ENCODE results near the gene SYNJ2.

Gene SYNJ2

GRCh38 chr6:158048589-158048988, 66.9 kb downstream of the SYNJ2 start:
- TF ChIP-seq CTCF (IDR thresholded peaks at IDR 0.05; ENCODE audit: control insufficient read depth, insufficient read depth, low read depth, low read length, missing control alignments), result no peak
- DNase-seq (ENCODE audit: low read depth), result no peak
- H3K4me3 ChIP-seq (ENCODE audit: control insufficient read depth, low read depth, low read length), result no peak overlapping the region

- H3K4me3 ChIP-seq (ENCODE audit: control insufficient read depth, low read depth, low read length), result no peak overlapping the region
- DNase-seq (ENCODE audit: low read depth), result no peak
- no peak for TF ChIP-seq CTCF (IDR thresholded peaks at IDR 0.05; ENCODE audit: control insufficient read depth, insufficient read depth, low read depth, low read length, missing control alignments)
Observed at GRCh38 chr6:158049055-158050028, 67.7 kb downstream of the SYNJ2 start.

- no peak for DNase-seq (ENCODE audit: low read depth)
- TF ChIP-seq CTCF (IDR thresholded peaks at IDR 0.05; ENCODE audit: control insufficient read depth, insufficient read depth, low read depth, low read length, missing control alignments), result no peak
- H3K4me3 ChIP-seq (ENCODE audit: control insufficient read depth, low read depth, low read length), result no peak overlapping the region
Observed at GRCh38 chr6:158050107-158050735, 68.6 kb downstream of the SYNJ2 start.

GRCh38 chr6:158050955-158051354, 69.3 kb downstream of the SYNJ2 start:
- no peak overlapping the region for H3K4me3 ChIP-seq (ENCODE audit: control insufficient read depth, low read depth, low read length)
- TF ChIP-seq CTCF (IDR thresholded peaks at IDR 0.05; ENCODE audit: control insufficient read depth, insufficient read depth, low read depth, low read length, missing control alignments), result no peak
- DNase-seq (ENCODE audit: low read depth), result peak; percentile 72

- DNase-seq (ENCODE audit: low read depth), result no peak
- no peak overlapping the region for H3K4me3 ChIP-seq (ENCODE audit: control insufficient read depth, low read depth, low read length)
- no peak for TF ChIP-seq CTCF (IDR thresholded peaks at IDR 0.05; ENCODE audit: control insufficient read depth, insufficient read depth, low read depth, low read length, missing control alignments)
Observed at GRCh38 chr6:158051968-158052367, 70.3 kb downstream of the SYNJ2 start.

- no peak for TF ChIP-seq CTCF (IDR thresholded peaks at IDR 0.05; ENCODE audit: control insufficient read depth, insufficient read depth, low read depth, low read length, missing control alignments)
- no peak overlapping the region for H3K4me3 ChIP-seq (ENCODE audit: control insufficient read depth, low read depth, low read length)
- no peak for DNase-seq (ENCODE audit: low read depth)
Observed at GRCh38 chr6:158053377-158054313, 72.0 kb downstream of the SYNJ2 start.

All from AG09309 (cell line).